ENCODE data around the gene FGF4. TPM values are rescaled to one million over a fixed set of nuclear protein-coding genes. Genes with fewer than 3 reads are reported as not detected.
A peak's percentile ranks its signal among the peaks of the same experiment; 100 is the strongest.

The FGF4 gene
- total RNA-seq, 2 donors from 2014 or later: 0.28 TPM; not detected in 1

- TF ChIP-seq POLR2A (IDR thresholded peaks at IDR 0.05): no peak
- no peak for TF ChIP-seq POLR2AphosphoS5 (IDR thresholded peaks at IDR 0.05)
- no peak for TF ChIP-seq CTCF (IDR thresholded peaks at IDR 0.05)
- Histone ChIP-seq H3K27ac (no peak overlapping the region), H3K9me3 (no peaks in the 10 kb centered on the region), H3K4me3 (no peak overlapping the region), H3K27me3 (replicated peaks; ENCODE audit: insufficient read depth) (peaks cover 2% of the 10 kb centered on the region), H3K36me3 (no peaks in the 10 kb centered on the region), H3K4me1 (replicated peaks) (no peaks in the 10 kb centered on the region)
- intact Hi-C loops (cut with DNase I): no loop called here
- no peak for DNase-seq (ENCODE audit: low spot score)
- 76% methylated on average over 1 of the region's 1 CpG for WGBS
Measured at GRCh38 chr11:69802590-69802989, 27.4 kb upstream of the FGF4 start.

- no peaks in the 10 kb centered on the region for H3K36me3 ChIP-seq
- no peak for DNase-seq (ENCODE audit: low spot score)
- H3K9me3 ChIP-seq: no peaks in the 10 kb centered on the region
- no peak overlapping the region for H3K4me3 ChIP-seq
- no peak for TF ChIP-seq POLR2A (IDR thresholded peaks at IDR 0.05)
- peak in 3 of 4 experiments; percentile 46 to 61 (median 59) for TF ChIP-seq CTCF (IDR thresholded peaks at IDR 0.05)
- peaks cover 2% of the 10 kb centered on the region for H3K27me3 ChIP-seq (replicated peaks; ENCODE audit: insufficient read depth)
- intact Hi-C loops (cut with DNase I): no loop called here
- no peaks in the 10 kb centered on the region for H3K4me1 ChIP-seq (replicated peaks)
- no peak overlapping the region for H3K27ac ChIP-seq
- WGBS: 35% methylated on average over 15 of the region's 15 CpGs
Measured at GRCh38 chr11:69801513-69802335, 26.6 kb upstream of the FGF4 start.

GRCh38 chr11:69800278-69800677, 25.1 kb upstream of the FGF4 start:
- 98% methylated on average over 5 of the region's 5 CpGs for WGBS
- H3K9me3 ChIP-seq: no peaks in the 10 kb centered on the region
- no peak overlapping the region for H3K27ac ChIP-seq
- H3K36me3 ChIP-seq: no peaks in the 10 kb centered on the region
- H3K4me1 ChIP-seq (replicated peaks): no peaks in the 10 kb centered on the region
- H3K27me3 ChIP-seq (replicated peaks; ENCODE audit: insufficient read depth): peaks cover 2% of the 10 kb centered on the region
- no peak for DNase-seq (ENCODE audit: low spot score)
- no peak overlapping the region for H3K4me3 ChIP-seq
- TF ChIP-seq POLR2AphosphoS5 (IDR thresholded peaks at IDR 0.05) (no peak), CTCF (IDR thresholded peaks at IDR 0.05) (no peak), POLR2A (IDR thresholded peaks at IDR 0.05) (no peak)
- intact Hi-C loops (cut with DNase I): no loop called here

- H3K9me3 ChIP-seq: no peaks in the 10 kb centered on the region
- H3K4me3 ChIP-seq: no peak overlapping the region
- intact Hi-C loops (cut with DNase I): no loop called here
- no peaks in the 10 kb centered on the region for H3K27me3 ChIP-seq (replicated peaks; ENCODE audit: insufficient read depth)
- no peak overlapping the region for H3K27ac ChIP-seq
- no peak for DNase-seq (ENCODE audit: low spot score)
- 21% methylated on average over 3 of the region's 3 CpGs for WGBS
- H3K36me3 ChIP-seq: no peaks in the 10 kb centered on the region
- TF ChIP-seq POLR2A (IDR thresholded peaks at IDR 0.05): no peak
- no peak for TF ChIP-seq CTCF (IDR thresholded peaks at IDR 0.05)
- TF ChIP-seq POLR2AphosphoS5 (IDR thresholded peaks at IDR 0.05): no peak
- no peaks in the 10 kb centered on the region for H3K4me1 ChIP-seq (replicated peaks)
Measured at GRCh38 chr11:69799582-69799981, 24.4 kb upstream of the FGF4 start.

- DNase-seq (ENCODE audit: low spot score): no peak
- H3K27me3 ChIP-seq (replicated peaks; ENCODE audit: insufficient read depth): no peaks in the 10 kb centered on the region
- no peak overlapping the region for H3K4me3 ChIP-seq
- TF ChIP-seq POLR2AphosphoS5 (IDR thresholded peaks at IDR 0.05) (no peak), CTCF (IDR thresholded peaks at IDR 0.05) (no peak), POLR2A (IDR thresholded peaks at IDR 0.05) (no peak)
- intact Hi-C loops (cut with DNase I): no loop called here
- no peaks in the 10 kb centered on the region for H3K36me3 ChIP-seq
- WGBS: 89% methylated on average over 1 of the region's 3 CpGs
- H3K27ac ChIP-seq: no peak overlapping the region
- no peaks in the 10 kb centered on the region for H3K4me1 ChIP-seq (replicated peaks)
- no peaks in the 10 kb centered on the region for H3K9me3 ChIP-seq
Measured at GRCh38 chr11:69799097-69799496, 24.0 kb upstream of the FGF4 start.
